GM18867 (cell line): ENCODE data around the gene ARID1B.

Experiments
- ATAC-seq: cut with Tn5 transposase; IDR thresholded peaks from one replicate; pipeline ENCODE4 v1.9.1; 2021; ENCODE audit warnings: mild to moderate bottlenecking, moderate library complexity; ENCODE audit not compliant: unreplicated experiment

ARID1B gene

DNA sequence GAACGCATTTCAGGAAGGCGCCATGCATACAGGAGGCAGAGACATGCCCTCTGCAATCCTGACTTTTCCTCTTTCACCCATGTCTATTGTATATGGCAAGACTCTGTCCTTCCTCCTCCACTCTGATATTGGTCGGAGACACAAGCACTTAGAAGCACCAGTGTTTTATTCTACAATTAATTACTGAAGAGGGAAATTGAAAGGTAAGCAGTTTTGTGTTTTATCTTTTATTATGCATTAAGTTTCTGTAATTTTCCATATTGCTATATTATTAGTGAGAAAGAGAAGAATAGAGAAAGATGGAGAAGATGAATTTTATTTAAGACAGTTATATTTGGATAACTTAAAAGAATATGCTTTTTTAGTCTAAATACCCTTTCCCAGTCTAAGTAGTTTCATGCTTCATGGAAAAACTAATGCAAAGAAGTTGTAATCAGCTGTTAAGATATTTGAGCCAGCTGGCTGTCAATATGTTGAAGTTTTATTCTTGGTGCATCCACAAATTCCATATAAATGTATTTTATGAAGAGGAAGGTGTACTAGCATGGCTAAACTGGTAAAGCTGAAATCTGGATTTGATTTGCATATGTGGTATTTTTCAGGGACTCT lies 13.6 kb downstream of the ARID1B start:
- no peak for ATAC-seq

DNA sequence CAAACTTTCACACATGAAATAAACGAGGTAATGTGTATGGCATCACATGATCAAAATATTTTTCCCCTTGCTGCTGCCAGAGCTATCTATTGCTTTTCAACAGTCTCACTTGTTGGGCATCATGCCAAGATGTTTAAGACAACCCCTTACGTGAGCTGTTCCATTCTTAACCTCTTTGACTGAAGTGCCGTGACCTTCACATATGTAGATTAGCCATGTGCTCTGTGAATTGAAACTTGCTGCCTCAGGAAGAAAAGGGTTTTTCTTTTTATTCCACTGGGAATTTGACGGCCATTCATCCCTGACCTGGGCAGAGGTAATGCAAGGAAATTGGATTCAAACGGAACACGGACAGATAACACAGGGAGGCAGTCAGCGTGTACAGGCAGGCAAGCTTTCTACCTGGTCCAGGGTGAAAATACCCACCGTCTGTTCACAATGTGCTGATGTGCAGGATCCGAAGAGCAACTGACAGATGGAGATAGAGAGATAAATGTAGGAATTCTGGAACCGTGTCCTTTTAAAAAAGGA lies 14.2 kb downstream of the ARID1B start:
- ATAC-seq, result peak; percentile 57

GRCh38 chr6:156793200-156793599 lies 16.0 kb downstream of the ARID1B start:
- ATAC-seq, result no peak

- ATAC-seq, result peak; percentile 57
Observed at GRCh38 chr6:156794546-156795354, 17.6 kb downstream of the ARID1B start.

DNA sequence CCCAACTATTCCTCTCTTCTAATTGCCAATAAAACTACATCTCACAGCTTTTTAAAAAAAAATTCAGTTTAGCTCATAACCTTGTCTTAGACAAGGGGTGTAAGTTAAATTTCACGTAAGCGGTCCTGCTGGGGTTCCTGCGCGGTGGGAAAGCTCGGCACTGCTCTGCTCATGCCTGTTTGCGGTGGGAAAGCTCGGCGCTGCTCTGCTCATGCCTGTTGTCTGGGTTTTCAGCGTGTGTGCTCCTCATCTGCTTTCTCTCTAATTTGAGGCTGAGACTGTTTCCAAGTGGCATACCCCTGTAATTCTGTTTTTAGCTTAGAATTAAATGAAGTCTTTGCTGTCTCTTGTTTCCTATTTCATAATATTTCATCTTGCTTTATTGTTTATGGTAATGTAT lies 18.6 kb downstream of the ARID1B start:
- ATAC-seq, result no peak

DNA sequence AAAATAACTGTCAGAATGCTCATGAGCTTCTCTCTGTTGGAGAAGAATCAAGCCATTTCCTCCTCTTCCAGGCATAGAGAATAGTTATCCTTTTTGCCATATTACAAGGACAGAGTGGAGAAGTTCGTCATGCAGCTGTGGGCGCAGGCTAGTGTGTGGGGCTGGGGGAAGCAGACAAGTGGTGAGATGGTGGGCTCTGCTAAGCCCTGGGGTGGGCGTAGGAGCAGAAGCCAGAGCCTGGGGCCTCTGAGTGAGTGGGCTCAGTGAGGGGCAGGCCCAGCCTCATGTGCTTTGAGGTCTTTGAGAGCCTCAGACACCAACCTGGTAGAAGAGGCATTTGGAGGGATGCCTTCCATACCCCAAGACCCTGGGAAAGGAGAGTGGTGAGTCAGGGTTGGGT lies 19.4 kb downstream of the ARID1B start:
- no peak for ATAC-seq

- ATAC-seq, result no peak
Observed at GRCh38 chr6:156797901-156798735, 20.9 kb downstream of the ARID1B start.

GRCh38 chr6:156801712-156802111 lies 24.5 kb downstream of the ARID1B start:
- ATAC-seq, result no peak

- no peak for ATAC-seq
Observed at GRCh38 chr6:156803353-156803752, 26.2 kb downstream of the ARID1B start.

DNA sequence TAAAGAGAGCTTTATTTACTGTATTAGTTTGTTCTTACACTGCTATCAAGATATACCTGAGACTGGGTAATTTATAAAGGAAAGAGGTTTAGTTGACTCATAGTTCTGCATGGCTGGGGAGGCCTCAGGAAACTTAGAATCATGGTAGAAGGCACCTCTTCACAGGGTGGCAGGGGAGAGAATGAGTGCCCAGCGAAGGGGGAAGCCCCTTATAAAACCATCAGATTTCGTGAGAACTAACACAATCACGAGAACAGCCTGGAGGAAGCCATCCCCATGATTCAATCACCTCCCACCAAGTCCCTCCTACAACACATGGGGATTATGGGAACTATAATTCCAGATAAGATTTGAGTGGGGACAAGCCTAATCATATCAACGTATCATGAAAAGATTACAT lies 27.2 kb downstream of the ARID1B start:
- no peak for ATAC-seq

DNA sequence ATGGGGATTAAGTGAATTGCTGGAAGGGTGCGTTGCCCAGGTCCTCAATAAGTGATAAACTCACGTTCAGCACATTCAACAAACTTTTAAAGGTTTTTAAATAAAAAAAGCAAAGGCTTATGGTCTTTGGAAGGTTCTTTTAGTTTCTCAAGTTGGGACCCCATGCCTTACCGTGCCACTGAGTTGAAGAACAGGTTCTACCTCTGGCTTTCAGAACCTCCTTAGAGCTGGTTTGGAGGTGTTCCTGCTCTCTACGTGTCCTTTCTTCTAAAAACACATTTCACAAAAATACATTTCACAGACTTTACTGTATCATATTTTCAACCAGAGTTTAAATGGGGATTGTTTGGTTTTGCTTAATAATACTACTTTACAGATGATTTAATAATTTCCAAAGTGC lies 29.0 kb downstream of the ARID1B start:
- ATAC-seq, result no peak

DNA sequence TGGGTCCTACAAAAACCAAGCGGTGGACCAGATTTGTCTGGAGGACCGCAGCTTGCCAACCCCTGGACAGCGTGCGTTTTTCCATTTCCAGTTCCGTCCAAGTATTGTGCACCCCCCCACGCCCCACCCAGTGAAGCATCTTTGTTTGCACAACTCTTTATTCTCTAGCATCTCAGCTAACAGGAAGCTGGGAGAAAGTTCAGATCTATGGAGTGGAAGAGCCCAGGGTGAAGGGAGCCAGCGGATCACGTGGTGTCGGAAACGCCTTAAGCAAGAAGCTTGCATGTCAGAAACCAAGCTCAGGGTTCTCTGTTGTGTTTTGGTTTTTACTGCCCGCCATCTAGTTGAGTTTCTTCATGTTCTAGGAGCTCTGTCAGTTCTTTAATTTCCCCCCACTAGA lies 29.9 kb downstream of the ARID1B start:
- no peak for ATAC-seq

DNA sequence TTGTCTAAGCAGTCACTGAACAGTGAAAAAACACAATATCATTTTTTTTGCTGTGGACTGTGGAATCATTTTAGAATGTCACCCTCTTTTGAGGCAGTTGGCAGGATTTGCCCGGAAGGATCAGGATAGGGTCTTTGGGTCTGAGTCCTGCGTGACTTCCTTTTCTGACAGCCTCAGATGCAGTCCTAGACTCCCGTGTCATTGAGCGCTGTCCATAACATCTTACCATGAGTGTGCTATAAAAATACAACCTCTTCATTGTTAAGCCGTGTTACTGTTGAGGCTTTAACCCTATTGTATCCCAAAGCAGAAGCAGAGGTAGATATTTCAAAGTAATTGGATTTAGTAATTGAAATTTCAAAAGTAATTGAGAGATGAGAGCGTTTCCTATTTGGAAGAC lies 30.6 kb downstream of the ARID1B start:
- no peak for ATAC-seq

DNA sequence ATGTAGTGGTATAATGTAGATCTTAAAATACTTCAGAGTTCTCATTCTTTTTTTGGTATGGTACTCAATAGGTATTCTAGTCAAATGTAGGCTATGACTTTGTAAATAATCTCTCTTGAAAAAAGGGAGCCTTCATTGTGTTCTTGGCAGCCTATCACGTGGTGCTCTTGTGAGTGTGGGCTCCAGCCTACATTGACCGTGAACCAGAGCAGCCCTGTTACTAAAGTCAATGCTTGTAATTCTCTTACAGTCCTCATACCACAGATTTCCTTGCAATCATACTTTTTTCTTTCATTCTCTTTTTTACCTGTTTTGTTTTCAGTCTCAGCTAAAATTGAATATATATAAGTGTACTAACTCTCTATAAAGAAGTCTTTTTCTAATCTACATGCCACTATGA lies 31.1 kb downstream of the ARID1B start:
- ATAC-seq, result no peak

- ATAC-seq, result peak; percentile 90
Observed at GRCh38 chr6:156809034-156809433, 31.9 kb downstream of the ARID1B start.

DNA sequence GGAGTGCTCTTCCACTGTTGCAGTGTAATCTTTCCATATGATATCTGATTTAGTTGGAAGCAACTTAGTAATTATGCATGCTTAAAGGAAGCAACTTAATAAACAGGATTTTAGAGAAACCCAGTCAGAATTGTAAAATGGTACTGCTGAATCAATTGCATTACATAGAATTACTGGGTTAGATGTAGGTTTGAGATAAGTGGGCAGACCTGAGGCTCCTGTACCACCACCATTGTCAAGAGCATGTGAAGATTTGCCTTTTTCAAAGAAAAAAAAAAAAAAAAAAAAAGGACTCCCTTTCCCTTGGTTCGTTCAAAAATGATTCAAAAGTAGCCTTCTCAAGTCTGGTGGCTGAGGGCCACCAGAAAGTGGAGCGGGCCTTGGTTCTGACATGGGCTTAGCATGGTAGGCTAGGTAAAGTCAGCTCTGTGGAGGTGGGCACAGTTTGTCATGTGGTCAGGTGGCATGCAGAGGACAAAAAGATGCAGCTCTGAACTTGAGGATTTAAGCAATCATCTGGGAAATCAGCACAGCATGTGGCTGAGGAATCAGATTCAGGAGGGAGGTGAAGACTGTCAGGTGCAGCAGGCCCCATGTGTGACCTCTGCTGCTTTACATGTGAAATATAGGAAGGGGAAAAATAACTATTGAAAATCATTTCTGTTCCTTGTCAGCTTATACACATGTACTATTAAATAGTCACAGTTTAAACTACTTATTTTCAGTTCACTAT lies 32.4 kb downstream of the ARID1B start:
- no peak for ATAC-seq

DNA sequence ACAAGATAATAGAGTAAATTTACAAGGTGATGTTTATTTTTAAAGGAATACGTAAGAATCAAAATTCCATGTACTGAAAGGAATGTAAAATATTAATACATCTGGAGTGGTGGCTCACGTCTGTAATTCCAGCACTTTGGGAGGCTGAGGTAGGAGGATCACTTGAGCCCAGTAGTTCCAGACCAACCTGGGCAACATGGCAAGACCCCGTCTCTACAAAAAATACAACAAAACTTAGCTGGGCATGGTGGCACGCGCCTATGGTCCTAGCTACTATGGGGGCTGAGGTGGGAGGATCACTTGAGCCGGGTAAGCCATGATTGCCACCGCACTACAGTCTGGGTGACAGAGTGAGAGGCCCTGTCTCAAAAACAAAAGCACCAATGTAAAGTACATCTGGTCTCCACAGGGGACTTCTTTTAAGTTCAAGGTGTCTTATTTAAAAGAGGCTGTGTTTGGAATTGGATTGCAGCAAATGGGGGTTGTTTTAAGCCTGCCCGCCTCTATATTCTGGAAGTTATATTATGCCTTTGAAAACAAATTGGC lies 36.9 kb downstream of the ARID1B start:
- no peak for ATAC-seq

- no peak for ATAC-seq
Observed at GRCh38 chr6:156816505-156816904, 39.3 kb downstream of the ARID1B start.

- no peak for ATAC-seq
Observed at GRCh38 chr6:156820089-156820798, 43.1 kb downstream of the ARID1B start.

- peak; percentile 52 for ATAC-seq
Observed at GRCh38 chr6:156821707-156822106, 44.5 kb downstream of the ARID1B start.
